Dermis microvascular lymphatic vessel endothelial cell (primary cell): ENCODE results near the gene FADS2. TPM values are rescaled to one million over a fixed set of nuclear protein-coding genes. Genes with fewer than 3 reads are reported as not detected.

ENCODE experiments used
- DNase-seq, 2 donors: peaks; one replicate each; pipeline versions ENCODE4 v3.0.0 to v3.0.0-alpha.2; 2010; ENCODE audit warnings: low read depth in 2 of 2
- total RNA-seq: library from RNA; depleted of rRNA; stranded (reverse); fragments of >200 nt; gene quantifications from 2 replicates; pipeline ENCODE4 v1.2.1, GENCODE V29; 2014

Gene FADS2
- total RNA-seq, 1 donor from 2014 or later: 114 TPM

- peak in 1 of 2 donors; percentile 14 for DNase-seq
Measured at GRCh38 chr11:61820174-61820573, 7.9 kb upstream of the FADS2 start.

- DNase-seq: no peak
Measured at GRCh38 chr11:61826930-61827570, 1.1 kb upstream of the FADS2 start.

GRCh38 chr11:61828379-61828628, 204 bp downstream of the FADS2 start:
- DNase-seq: no peak

- peak in 1 of 2 donors; percentile 43 for DNase-seq
Measured at GRCh38 chr11:61828629-61829407, 718 bp downstream of the FADS2 start.

GRCh38 chr11:61829806-61830205, 1.7 kb downstream of the FADS2 start:
- no peak for DNase-seq

GRCh38 chr11:61830237-61831105, 2.4 kb downstream of the FADS2 start:
- no peak for DNase-seq

- no peak for DNase-seq
Measured at GRCh38 chr11:61832207-61832606, 4.1 kb downstream of the FADS2 start.

- no peak for DNase-seq
Measured at GRCh38 chr11:61832754-61833153, 4.7 kb downstream of the FADS2 start.

GRCh38 chr11:61833471-61833870, 5.4 kb downstream of the FADS2 start:
- no peak for DNase-seq

- DNase-seq: no peak
Measured at GRCh38 chr11:61833926-61834277, 5.8 kb downstream of the FADS2 start.

GRCh38 chr11:61834278-61835048, 6.4 kb downstream of the FADS2 start:
- DNase-seq: peak in 1 of 2 donors; percentile 84

- no peak for DNase-seq
Measured at GRCh38 chr11:61836193-61836592, 8.1 kb downstream of the FADS2 start.

- no peak for DNase-seq
Measured at GRCh38 chr11:61837411-61838005, 9.4 kb downstream of the FADS2 start.

GRCh38 chr11:61838501-61838900, 10.4 kb downstream of the FADS2 start:
- no peak for DNase-seq

GRCh38 chr11:61838921-61839320, 10.8 kb downstream of the FADS2 start:
- DNase-seq: no peak

GRCh38 chr11:61839742-61840141, 11.6 kb downstream of the FADS2 start:
- DNase-seq: no peak

GRCh38 chr11:61840371-61840770, 12.3 kb downstream of the FADS2 start:
- no peak for DNase-seq

GRCh38 chr11:61841636-61842527, 13.8 kb downstream of the FADS2 start:
- no peak for DNase-seq

GRCh38 chr11:61842528-61842820, 14.4 kb downstream of the FADS2 start:
- no peak for DNase-seq

- DNase-seq: no peak
Measured at GRCh38 chr11:61844909-61845565, 16.9 kb downstream of the FADS2 start.
